Measurements from ENCODE around the gene LINC01488.

GRCh38 chr11:69465236-69466000, 16.0 kb upstream of the LINC01488 start:
- TF ChIP-seq POLR2A (IDR thresholded peaks at IDR 0.05) (no peak), CTCF (IDR thresholded peaks at IDR 0.05) (no peak)

Data from upper lobe of left lung (tissue), 4 donors.